ENCODE measurements around the gene ACOXL.

The ACOXL gene

GRCh38 chr2:110836671-110837070, 104.3 kb downstream of the ACOXL start:
- no peaks in the 10 kb centered on the region for H3K4me1 ChIP-seq (ENCODE audit: control insufficient read depth, low read length)
- no peaks in the 10 kb centered on the region for H3K36me3 ChIP-seq (ENCODE audit: control insufficient read depth, low read length)
- no peaks in the 10 kb centered on the region for H3K79me2 ChIP-seq (ENCODE audit: control insufficient read depth, low read length)
- TF ChIP-seq EZH2phosphoT487 (IDR thresholded peaks at IDR 0.05; ENCODE audit: borderline replicate concordance, low read length) = no peak
- TF ChIP-seq, protein P1, sequence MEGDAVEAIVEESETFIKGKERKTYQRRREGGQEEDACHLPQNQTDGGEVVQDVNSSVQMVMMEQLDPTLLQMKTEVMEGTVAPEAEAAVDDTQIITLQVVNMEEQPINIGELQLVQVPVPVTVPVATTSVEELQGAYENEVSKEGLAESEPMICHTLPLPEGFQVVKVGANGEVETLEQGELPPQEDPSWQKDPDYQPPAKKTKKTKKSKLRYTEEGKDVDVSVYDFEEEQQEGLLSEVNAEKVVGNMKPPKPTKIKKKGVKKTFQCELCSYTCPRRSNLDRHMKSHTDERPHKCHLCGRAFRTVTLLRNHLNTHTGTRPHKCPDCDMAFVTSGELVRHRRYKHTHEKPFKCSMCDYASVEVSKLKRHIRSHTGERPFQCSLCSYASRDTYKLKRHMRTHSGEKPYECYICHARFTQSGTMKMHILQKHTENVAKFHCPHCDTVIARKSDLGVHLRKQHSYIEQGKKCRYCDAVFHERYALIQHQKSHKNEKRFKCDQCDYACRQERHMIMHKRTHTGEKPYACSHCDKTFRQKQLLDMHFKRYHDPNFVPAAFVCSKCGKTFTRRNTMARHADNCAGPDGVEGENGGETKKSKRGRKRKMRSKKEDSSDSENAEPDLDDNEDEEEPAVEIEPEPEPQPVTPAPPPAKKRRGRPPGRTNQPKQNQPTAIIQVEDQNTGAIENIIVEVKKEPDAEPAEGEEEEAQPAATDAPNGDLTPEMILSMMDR (IDR thresholded peaks at IDR 0.05; ENCODE audit: low read depth, low read length, poor library complexity, severe bottlenecking) = no peak
- H3K27me3 ChIP-seq (ENCODE audit: control insufficient read depth, low read length) = peaks cover 26% of the 10 kb centered on the region
- H3K9me3 ChIP-seq (ENCODE audit: control insufficient read depth, insufficient read depth, low read length) = no peaks in the 10 kb centered on the region
- H3F3A ChIP-seq (ENCODE audit: control insufficient read depth, insufficient read depth) = no peaks in the 10 kb centered on the region
- H3K4me2 ChIP-seq (ENCODE audit: low read length) = no peak overlapping the region
- no peaks in the 10 kb centered on the region for H4K20me1 ChIP-seq (ENCODE audit: control insufficient read depth, insufficient read depth, low read depth, low read length)
- H3K9me2 ChIP-seq (replicated peaks; ENCODE audit: control insufficient read depth, low read length) = no peaks in the 10 kb centered on the region
- H3K27ac ChIP-seq (ENCODE audit: low read depth, low read length) = no peak overlapping the region
- H3K4me3 ChIP-seq (ENCODE audit: low read length) = no peak overlapping the region

DNA sequence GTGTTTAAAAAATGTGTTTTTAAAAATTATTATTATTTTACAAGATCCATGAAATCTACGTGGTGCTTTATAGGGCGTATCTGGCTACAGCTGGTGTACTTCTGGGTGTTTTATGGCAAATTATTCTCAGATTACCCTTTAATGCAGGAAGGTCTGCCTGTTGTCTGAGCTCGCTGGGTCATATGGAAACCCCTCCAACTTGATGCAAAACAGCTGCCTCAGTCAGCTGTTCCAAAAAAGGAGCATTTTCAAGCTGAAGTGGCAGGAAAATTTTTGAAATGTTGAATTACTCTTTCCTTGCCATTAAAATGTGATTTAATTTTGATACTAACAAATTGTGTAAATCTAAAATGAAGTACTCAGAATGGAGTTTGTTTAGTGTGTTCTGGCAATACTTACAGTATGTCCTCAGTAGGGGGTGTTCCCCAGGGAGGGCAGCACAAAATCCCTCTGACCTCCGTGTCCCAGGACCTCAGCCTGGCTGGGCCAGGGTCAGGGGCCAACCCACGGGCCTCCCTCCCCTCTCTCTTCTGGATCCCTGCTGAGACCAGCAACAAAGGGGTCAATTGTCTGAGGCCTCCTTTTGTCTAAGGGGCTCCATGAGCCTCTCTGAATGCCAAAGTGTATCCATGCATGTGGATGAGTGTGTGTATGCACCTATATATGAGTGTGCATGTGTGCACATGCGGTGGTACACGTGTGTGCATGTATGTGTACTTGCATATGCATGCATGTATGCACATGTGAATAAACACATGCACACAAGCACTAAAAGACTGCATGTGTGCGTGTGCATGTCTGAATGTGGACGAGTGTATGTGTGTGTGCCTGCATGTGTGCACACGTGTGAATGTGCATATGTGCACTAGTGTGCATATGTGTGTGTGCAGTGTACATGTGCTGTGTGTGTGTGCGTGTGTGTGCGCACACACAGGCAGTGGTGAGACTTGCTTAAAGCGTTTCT, 105.4 kb downstream of the ACOXL start:
- Histone ChIP-seq H3K79me2 (ENCODE audit: control insufficient read depth, low read length) (no peaks in the 10 kb centered on the region), H3K36me3 (ENCODE audit: control insufficient read depth, low read length) (no peaks in the 10 kb centered on the region), H3F3A (ENCODE audit: control insufficient read depth, insufficient read depth) (no peaks in the 10 kb centered on the region), H3K4me1 (ENCODE audit: control insufficient read depth, low read length) (no peaks in the 10 kb centered on the region), H3K9me2 (replicated peaks; ENCODE audit: control insufficient read depth, low read length) (no peaks in the 10 kb centered on the region), H3K4me3 (ENCODE audit: low read length) (no peak overlapping the region), H3K4me2 (ENCODE audit: low read length) (no peak overlapping the region), H3K27ac (ENCODE audit: low read depth, low read length) (no peak overlapping the region), H3K9me3 (ENCODE audit: control insufficient read depth, insufficient read depth, low read length) (no peaks in the 10 kb centered on the region), H4K20me1 (ENCODE audit: control insufficient read depth, insufficient read depth, low read depth, low read length) (no peaks in the 10 kb centered on the region), H3K27me3 (ENCODE audit: control insufficient read depth, low read length) (peaks cover 31% of the 10 kb centered on the region)
- no peak for TF ChIP-seq EZH2phosphoT487 (IDR thresholded peaks at IDR 0.05; ENCODE audit: borderline replicate concordance, low read length)
- TF ChIP-seq, protein P1 (IDR thresholded peaks at IDR 0.05; ENCODE audit: low read depth, low read length, poor library complexity, severe bottlenecking) = no peak

DNA sequence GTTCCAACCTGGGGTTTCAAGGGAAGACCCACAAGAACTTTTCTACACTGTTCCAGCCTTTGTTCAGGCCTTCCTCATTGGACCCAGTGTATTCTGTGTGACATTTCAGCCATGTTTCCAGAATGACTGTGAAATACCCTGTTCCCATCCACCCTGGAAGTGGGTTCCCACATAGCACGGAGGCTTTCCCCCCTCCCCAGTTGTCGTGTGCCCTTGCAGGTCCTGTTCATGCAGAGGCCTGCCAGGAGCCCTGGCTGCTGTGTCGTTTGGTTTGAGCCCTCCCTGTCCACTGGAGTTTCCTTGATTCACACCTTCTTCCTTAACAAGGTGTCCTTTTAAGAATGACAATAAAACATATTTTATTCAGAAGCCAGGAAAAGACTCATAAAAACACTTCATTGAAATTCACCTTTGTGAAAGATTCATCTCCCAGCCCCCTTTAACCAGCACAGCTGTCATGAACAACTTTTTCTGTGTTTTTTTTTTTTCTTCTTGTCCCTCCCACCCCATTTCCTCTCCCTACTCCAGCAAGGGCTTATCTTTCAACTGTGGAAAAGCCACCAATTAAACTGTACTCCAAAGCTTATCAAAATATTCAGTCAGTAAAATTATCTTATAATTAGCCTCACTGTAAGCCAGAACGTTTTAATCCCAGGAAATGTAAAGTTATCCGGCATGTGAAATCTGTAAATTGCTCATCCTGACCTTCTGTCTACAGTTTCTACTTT, 106.4 kb downstream of the ACOXL start:
- no peaks in the 10 kb centered on the region for H3K9me3 ChIP-seq (ENCODE audit: control insufficient read depth, insufficient read depth, low read length)
- H4K20me1 ChIP-seq (ENCODE audit: control insufficient read depth, insufficient read depth, low read depth, low read length) = no peaks in the 10 kb centered on the region
- no peaks in the 10 kb centered on the region for H3F3A ChIP-seq (ENCODE audit: control insufficient read depth, insufficient read depth)
- peaks cover 29% of the 10 kb centered on the region for H3K27me3 ChIP-seq (ENCODE audit: control insufficient read depth, low read length)
- H3K4me2 ChIP-seq (ENCODE audit: low read length) = no peak overlapping the region
- H3K27ac ChIP-seq (ENCODE audit: low read depth, low read length) = no peak overlapping the region
- H3K4me3 ChIP-seq (ENCODE audit: low read length) = no peak overlapping the region
- H3K4me1 ChIP-seq (ENCODE audit: control insufficient read depth, low read length) = no peaks in the 10 kb centered on the region
- H3K9me2 ChIP-seq (replicated peaks; ENCODE audit: control insufficient read depth, low read length) = no peaks in the 10 kb centered on the region
- H3K79me2 ChIP-seq (ENCODE audit: control insufficient read depth, low read length) = no peaks in the 10 kb centered on the region
- no peaks in the 10 kb centered on the region for H3K36me3 ChIP-seq (ENCODE audit: control insufficient read depth, low read length)
- no peak for TF ChIP-seq EZH2phosphoT487 (IDR thresholded peaks at IDR 0.05; ENCODE audit: borderline replicate concordance, low read length)
- TF ChIP-seq, protein P1 (IDR thresholded peaks at IDR 0.05; ENCODE audit: low read depth, low read length, poor library complexity, severe bottlenecking) = no peak
